PFSK-1 (cell line): ENCODE results near the gene MBD5.

Experiments used
- POLR2AphosphoS5 ChIP-seq: IDR thresholded peaks from 2 replicates; pipeline ENCODE4 v1.6.1; 2012; ENCODE audit warnings: low read depth, mild to moderate bottlenecking, control low read depth, low read length, moderate library complexity
- TAF1 ChIP-seq: IDR thresholded peaks from 2 replicates; pipeline ENCODE4 v1.6.1; 2012; ENCODE audit warnings: low read length, control low read depth, borderline replicate concordance; ENCODE audit not compliant: insufficient read depth
- TF ChIP-seq, protein P1 (sequence below), 2 experiments: IDR thresholded peaks; 2 replicates each; pipeline versions ENCODE4 v1.6.1 to v1.8.0; 2011 to 2012; ENCODE audit warnings: low read depth in 2 of 2, low read length in 2 of 2, control low read depth in 1 of 2, inconsistent platforms in 1 of 2, mild to moderate bottlenecking in 1 of 2, moderate library complexity in 1 of 2; ENCODE audit not compliant: insufficient read depth in 1 of 2

DNA sequence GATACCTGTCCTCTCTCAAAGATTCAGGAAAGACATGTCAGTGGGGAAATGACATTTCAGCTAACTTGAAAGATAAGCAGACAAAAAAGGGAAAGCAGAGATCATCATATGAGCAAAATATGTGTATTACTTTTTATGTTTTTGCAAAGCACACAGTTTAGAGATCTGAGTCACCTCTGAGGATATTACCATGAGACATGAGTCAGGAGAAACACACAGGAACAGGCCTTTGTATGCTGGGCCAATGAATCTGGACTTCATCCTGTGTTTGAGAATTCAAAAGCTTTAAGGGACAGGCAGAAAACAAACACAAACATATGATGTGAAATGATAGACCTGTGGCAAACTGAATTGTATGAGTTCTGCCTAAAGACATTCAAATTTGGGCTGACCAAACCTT is 317.6 kb downstream of the MBD5 start:
- TF ChIP-seq TAF1 (no peak), POLR2AphosphoS5 (no peak)
- TF ChIP-seq, protein P1, sequence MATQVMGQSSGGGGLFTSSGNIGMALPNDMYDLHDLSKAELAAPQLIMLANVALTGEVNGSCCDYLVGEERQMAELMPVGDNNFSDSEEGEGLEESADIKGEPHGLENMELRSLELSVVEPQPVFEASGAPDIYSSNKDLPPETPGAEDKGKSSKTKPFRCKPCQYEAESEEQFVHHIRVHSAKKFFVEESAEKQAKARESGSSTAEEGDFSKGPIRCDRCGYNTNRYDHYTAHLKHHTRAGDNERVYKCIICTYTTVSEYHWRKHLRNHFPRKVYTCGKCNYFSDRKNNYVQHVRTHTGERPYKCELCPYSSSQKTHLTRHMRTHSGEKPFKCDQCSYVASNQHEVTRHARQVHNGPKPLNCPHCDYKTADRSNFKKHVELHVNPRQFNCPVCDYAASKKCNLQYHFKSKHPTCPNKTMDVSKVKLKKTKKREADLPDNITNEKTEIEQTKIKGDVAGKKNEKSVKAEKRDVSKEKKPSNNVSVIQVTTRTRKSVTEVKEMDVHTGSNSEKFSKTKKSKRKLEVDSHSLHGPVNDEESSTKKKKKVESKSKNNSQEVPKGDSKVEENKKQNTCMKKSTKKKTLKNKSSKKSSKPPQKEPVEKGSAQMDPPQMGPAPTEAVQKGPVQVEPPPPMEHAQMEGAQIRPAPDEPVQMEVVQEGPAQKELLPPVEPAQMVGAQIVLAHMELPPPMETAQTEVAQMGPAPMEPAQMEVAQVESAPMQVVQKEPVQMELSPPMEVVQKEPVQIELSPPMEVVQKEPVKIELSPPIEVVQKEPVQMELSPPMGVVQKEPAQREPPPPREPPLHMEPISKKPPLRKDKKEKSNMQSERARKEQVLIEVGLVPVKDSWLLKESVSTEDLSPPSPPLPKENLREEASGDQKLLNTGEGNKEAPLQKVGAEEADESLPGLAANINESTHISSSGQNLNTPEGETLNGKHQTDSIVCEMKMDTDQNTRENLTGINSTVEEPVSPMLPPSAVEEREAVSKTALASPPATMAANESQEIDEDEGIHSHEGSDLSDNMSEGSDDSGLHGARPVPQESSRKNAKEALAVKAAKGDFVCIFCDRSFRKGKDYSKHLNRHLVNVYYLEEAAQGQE (IDR thresholded peaks at IDR 0.05; ENCODE audit: insufficient read depth in 1 of 2, low read depth in 2 of 2, low read length in 2 of 2) = no peak
